HCT116 (cell line): ENCODE data around the gene GBF1. TPM values are rescaled to one million over a fixed set of nuclear protein-coding genes. Genes with fewer than 3 reads are reported as not detected.
A peak's percentile ranks its signal among the peaks of the same experiment; 100 is the strongest.

ENCODE experiments used
- ATAC-seq: fragments of 200-7000 bp; cut with Tn5 transposase; 2 replicates; pipeline ENCODE4 v1.9.1; 2020; ENCODE audit warnings: mild to moderate bottlenecking, moderate library complexity
- BruUV-seq: library from RNA; stranded (reverse); fragments of 400-500 nt; replicated peaks from 2 replicates; lab custom pipeline; 2021; lab: Mats Ljungman, UMichigan
- CTCF ChIA-PET: fragments of 300-600 bp; sonication (Branson Sonifier 250); formaldehyde crosslinking; loops from one replicate; lab custom pipeline; 2021; ENCODE audit warnings: antibody characterized with exemption; lab: Charles Lee
- POLR2A ChIA-PET: fragments of 300-600, 350-600 bp; sonication (Branson Sonifier 250); formaldehyde crosslinking; loops from one replicate; lab custom pipeline; 2021; ENCODE audit warnings: antibody characterized with exemption; lab: Charles Lee
- RAD21 ChIA-PET, 2 experiments: fragments of 300-600 bp; sonication (Branson Sonifier 250); formaldehyde crosslinking; loops; one replicate each; lab custom pipeline; 2023; ENCODE audit warnings: low total read pairs in 2 of 2; ENCODE audit not compliant: uncharacterized antibody in 2 of 2, unreplicated experiment in 2 of 2, low non-redundant PET in 1 of 2; lab: Charles Lee
- DNase-seq: peaks from one replicate; pipeline ENCODE4 v3.0.0-alpha.2; 2010; ENCODE audit warnings: low read depth, low spot score
- H2AFZ ChIP-seq: fragments of 200-600 bp; shearing (Covaris generic), sonication (generic); 2 replicates; pipeline ENCODE4 v1.6.1; 2017; ENCODE audit warnings: low read depth, mixed run types, mixed read lengths, antibody characterized with exemption, low read length; ENCODE audit not compliant: poor library complexity, severe bottlenecking
- H3K27ac ChIP-seq: 2 replicates; pipeline ENCODE4 v1.5.1; 2012; ENCODE audit warnings: low read depth, low read length
- H3K27me3 ChIP-seq: fragments of 200-600 bp; sonication (generic); 2 replicates; pipeline ENCODE4 v1.6.1; 2016; ENCODE audit warnings: mixed run types, low read length, mixed read lengths; ENCODE audit not compliant: insufficient read depth
- H3K36me3 ChIP-seq, 2 experiments: fragments of 200-500 bp in 1 of 2; fragments of 200-600 bp in 1 of 2; sonication (Bioruptor generic) in 1 of 2; sonication (generic) in 1 of 2; 2 replicates each; pipeline versions ENCODE4 v1.5.1 to v1.6.1; 2014 to 2016; ENCODE audit warnings: low read length in 2 of 2, inconsistent platforms in 1 of 2, mixed read lengths in 1 of 2, mixed run types in 1 of 2; ENCODE audit not compliant: insufficient read depth in 2 of 2, control insufficient read depth in 1 of 2
- H3K4me1 ChIP-seq, 2 experiments: fragments of 200-600 bp in 1 of 2; sonication (generic) in 1 of 2; 2 replicates each; pipeline versions ENCODE4 v1.5.1 to v1.6.1; 2012 to 2017; ENCODE audit warnings: low read length in 2 of 2, inconsistent platforms in 1 of 2, mild to moderate bottlenecking in 1 of 2, mixed read lengths in 1 of 2, mixed run types in 1 of 2, moderate library complexity in 1 of 2; ENCODE audit not compliant: insufficient read depth in 2 of 2, control insufficient read depth in 1 of 2
- H3K4me2 ChIP-seq: fragments of 200-600 bp; sonication (generic); 2 replicates; pipeline ENCODE4 v1.6.1; 2017; ENCODE audit warnings: mixed run types, low read length, mixed read lengths
- H3K4me3 ChIP-seq, 2 experiments: fragments of 200-600 bp in 1 of 2; sonication (generic) in 1 of 2; replicated peaks in 1 of 2; 2 replicates each; pipeline ENCODE4 v1.5.1; 2011 to 2016; ENCODE audit warnings: low read length in 2 of 2, control low read depth in 1 of 2, low read depth in 1 of 2, mild to moderate bottlenecking in 1 of 2, mixed read lengths in 1 of 2, mixed run types in 1 of 2
- H3K79me2 ChIP-seq: fragments of 200-600 bp; sonication (generic); 2 replicates; pipeline ENCODE4 v1.6.1; 2017; ENCODE audit warnings: mild to moderate bottlenecking, mixed run types, low read length, moderate library complexity, mixed read lengths; ENCODE audit not compliant: insufficient read depth
- H3K9ac ChIP-seq: fragments of 200-600 bp; sonication (generic); 2 replicates; pipeline ENCODE4 v1.6.1; 2016; ENCODE audit warnings: low read length, mixed read lengths
- H3K9me2 ChIP-seq: fragments of 200-600 bp; sonication (generic), shearing (Covaris generic); 2 replicates; pipeline ENCODE4 v1.6.1; 2017; ENCODE audit warnings: mixed run types, mild to moderate bottlenecking, moderate library complexity; ENCODE audit not compliant: insufficient read depth
- H3K9me3 ChIP-seq, 2 experiments: fragments of 200-500 bp in 1 of 2; fragments of 200-600 bp in 1 of 2; sonication (Bioruptor generic) in 1 of 2; sonication (generic) in 1 of 2; 2 replicates each; pipeline ENCODE4 v1.6.1; 2014 to 2017; ENCODE audit warnings: low read length in 2 of 2, mixed read lengths in 2 of 2, inconsistent platforms in 1 of 2, low read depth in 1 of 2, mild to moderate bottlenecking in 1 of 2, mixed run types in 1 of 2, moderate library complexity in 1 of 2; ENCODE audit not compliant: control insufficient read depth in 1 of 2, insufficient read depth in 1 of 2
- H4K20me1 ChIP-seq: fragments of 200-600 bp; sonication (generic), shearing (Covaris generic); 2 replicates; pipeline ENCODE4 v1.6.1; 2017; ENCODE audit warnings: mixed run types, mild to moderate bottlenecking, moderate library complexity; ENCODE audit not compliant: insufficient read depth
- ATF3 ChIP-seq: IDR thresholded peaks from 2 replicates; pipeline ENCODE4 v1.6.1; 2012
- ELF1 ChIP-seq: IDR thresholded peaks from 2 replicates; pipeline ENCODE4 v1.6.1; 2012; ENCODE audit warnings: low read depth, borderline replicate concordance
- REST ChIP-seq: IDR thresholded peaks from 2 replicates; pipeline ENCODE4 v1.6.1; 2012; ENCODE audit warnings: low read depth
- intact Hi-C: fragments of 100-400 bp; cut with micrococcal nuclease; formaldehyde crosslinking; loops from 2 replicates; pipeline ENCODE4 v1.10.0; 2022
- total RNA-seq: library from RNA; stranded (reverse); gene quantifications from one replicate; pipeline ENCODE4 v1.2.1, GENCODE V29; 2021; ENCODE audit not compliant: unreplicated experiment

GBF1 gene
- total RNA-seq, 1 experiment from 2014 or later, result 58.9 TPM

GRCh38 chr10:102241032-102241443, 4.3 kb upstream of the GBF1 start:
- intact Hi-C loops, result no loop called here
- no TSS peak for BruUV-seq
- POLR2A ChIA-PET, result interaction anchor here (1.4 to 1.5 kb wide), 2 partner anchors 9 to 11 kb away, joined by 4 to 5 read pairs; no protein-coding TSS in a partner anchor

More at GRCh38 chr10:102241032-102241443, 4.3 kb upstream of the GBF1 start:
- Histone ChIP-seq H3K9me2 (no peaks in the 10 kb centered on the region), H3K9ac (peak overlapping the region; percentile 52), H3K27me3 (no peaks in the 10 kb centered on the region), H3K36me3 (no peaks in the 10 kb centered on the region), H3K27ac (no peak overlapping the region; the same call in 1 of the 2 replicates), H4K20me1 (peaks cover under 1% of the 10 kb centered on the region; the same call in 1 of the 2 replicates), H3K4me1 (peaks cover 10 to 36% of the 10 kb centered on the region in 2 experiments), H3K79me2 (peaks cover 5% of the 10 kb centered on the region), H3K4me3 (peak overlapping the region; percentile 38 to 60), H3K9me3 (no peaks in the 10 kb centered on the region), H2AFZ (no peak overlapping the region), H3K4me2 (peak overlapping the region; percentile 89)
- DNase-seq (no peak), ATAC-seq (peak; percentile 19)
- no peak for TF ChIP-seq ELF1
- TF ChIP-seq ATF3, result no peak
- TF ChIP-seq REST, result no peak
- RAD21 ChIA-PET, result interaction anchor here in 1 of 2 experiments (1.0 kb wide), 1 partner anchor 10 kb away, joined by 5 read pairs; no protein-coding TSS in a partner anchor
- CTCF ChIA-PET, result interaction anchor here (0.6 to 2.9 kb wide), 3 partner anchors 10 to 106 kb away, joined by 3 to 62 read pairs (median 4); no protein-coding TSS in a partner anchor
